GM18505 (cell line): ENCODE results near the gene THBS1.

ENCODE experiments used
- ATAC-seq: cut with Tn5 transposase; IDR thresholded peaks from one replicate; pipeline ENCODE4 v1.9.1; 2021; ENCODE audit not compliant: unreplicated experiment
- POLR2A ChIP-seq: IDR thresholded peaks from 4 replicates; pipeline ENCODE4 v1.6.1; 2011; ENCODE audit warnings: borderline replicate concordance; ENCODE audit not compliant: insufficient read depth, insufficient read length; ENCODE audit errors: extremely low read depth

The THBS1 gene

GRCh38 chr15:39628546-39629257, 47.8 kb downstream of the THBS1 start:
- TF ChIP-seq POLR2A: no peak
- ATAC-seq: no peak

DNA sequence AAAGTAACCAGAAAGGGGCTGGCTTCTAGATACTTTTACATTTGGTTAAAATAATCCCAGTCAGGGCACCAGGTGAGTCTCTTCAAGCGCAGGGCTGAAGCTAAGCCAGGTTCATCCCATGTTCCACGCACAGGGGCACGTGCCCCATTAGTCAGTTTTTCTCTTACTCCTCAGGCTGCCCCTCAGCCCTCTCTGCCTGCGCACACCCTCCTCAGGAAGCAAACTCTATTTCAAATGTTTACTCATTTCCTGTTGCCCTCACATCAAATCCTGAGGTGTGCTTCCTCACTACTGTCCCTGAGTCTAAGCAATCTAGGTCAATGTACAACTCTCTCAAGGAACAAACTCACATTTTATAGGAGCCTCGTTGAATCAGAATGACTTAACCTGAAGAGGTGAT, 48.5 kb downstream of the THBS1 start:
- ATAC-seq: no peak
- TF ChIP-seq POLR2A: no peak

DNA sequence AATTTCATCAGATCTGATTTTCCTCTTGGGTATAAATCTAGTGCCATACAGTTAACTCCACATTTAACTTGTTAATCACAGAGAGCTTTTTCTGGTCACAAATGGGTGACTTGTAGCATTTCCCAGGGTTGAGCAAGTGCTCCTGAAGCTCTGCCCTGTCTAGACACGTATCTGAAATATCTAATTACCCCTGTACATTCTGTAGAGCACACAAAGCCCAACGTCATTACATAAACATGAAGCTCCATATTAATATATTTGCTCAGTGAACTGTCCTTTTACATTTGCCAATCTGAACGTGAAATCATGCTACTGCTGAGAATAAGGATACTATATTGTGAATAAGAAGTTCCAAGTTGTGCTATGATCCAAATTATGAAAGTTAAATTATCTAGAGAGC, 49.0 kb downstream of the THBS1 start:
- ATAC-seq: no peak
- TF ChIP-seq POLR2A: no peak

DNA sequence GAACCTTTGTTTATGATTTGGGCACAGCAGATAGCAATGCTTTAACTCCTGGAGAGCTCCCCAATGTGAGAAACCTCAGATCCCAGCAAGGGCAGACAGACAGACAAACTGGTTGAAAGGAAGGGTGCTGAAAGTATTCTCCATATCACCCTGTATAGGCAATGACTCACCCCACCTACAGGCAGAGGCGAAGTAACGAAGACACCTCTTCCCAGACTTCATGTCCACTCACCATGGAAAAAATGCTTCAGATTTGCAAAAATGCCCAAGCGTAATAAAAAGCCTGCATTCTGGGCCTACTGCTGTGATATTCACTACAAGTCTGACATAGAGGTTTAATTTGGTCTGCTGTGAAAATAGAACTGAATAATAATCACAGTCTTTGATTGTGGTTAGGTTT, 50.5 kb downstream of the THBS1 start:
- no peak for TF ChIP-seq POLR2A
- no peak for ATAC-seq

DNA sequence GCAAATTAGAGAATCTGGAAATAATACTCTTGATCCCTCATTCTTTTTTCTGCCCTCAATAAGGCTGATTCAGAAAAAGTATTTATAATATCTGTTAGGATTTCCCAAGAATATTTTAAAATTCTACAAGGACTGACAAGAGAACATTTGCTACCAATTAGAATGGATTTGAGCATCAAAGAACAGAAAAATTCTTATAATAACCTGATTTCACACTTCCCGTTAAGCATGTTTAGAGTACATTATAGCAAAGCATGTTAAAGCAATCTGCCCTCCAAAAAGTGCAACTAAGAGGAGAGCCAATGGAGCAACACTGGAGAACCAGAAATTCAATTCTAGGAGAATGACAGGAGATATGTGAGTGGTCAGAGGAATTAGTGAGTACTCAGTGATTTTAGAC, 57.2 kb downstream of the THBS1 start:
- TF ChIP-seq POLR2A: no peak
- ATAC-seq: no peak

GRCh38 chr15:39639037-39639436, 58.2 kb downstream of the THBS1 start:
- ATAC-seq: no peak
- no peak for TF ChIP-seq POLR2A

DNA sequence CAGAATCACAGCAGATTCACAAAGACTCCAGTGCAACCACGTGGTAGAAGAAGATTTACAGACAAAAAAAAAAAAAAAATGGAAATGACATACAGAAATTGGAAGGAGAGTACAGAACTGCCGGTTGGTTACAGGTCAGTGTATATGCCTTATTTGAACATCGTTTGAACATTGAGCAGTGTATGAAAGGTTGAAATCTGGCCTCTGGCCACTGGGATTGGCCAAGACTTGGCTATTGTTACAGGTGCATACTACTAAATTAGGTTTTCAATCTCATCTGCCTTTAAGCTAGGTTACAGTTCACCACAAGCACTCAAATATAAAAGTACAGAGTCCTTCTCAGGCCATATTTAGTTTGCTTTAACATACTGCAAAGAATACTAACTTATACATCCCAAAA, 59.8 kb downstream of the THBS1 start:
- ATAC-seq: no peak
- TF ChIP-seq POLR2A: no peak

- ATAC-seq: no peak
- TF ChIP-seq POLR2A: no peak
These were observed 60.5 kb downstream of the THBS1 start for GRCh38 chr15:39641191-39641889.

GRCh38 chr15:39642011-39642640, 61.2 kb downstream of the THBS1 start:
- TF ChIP-seq POLR2A: no peak

DNA sequence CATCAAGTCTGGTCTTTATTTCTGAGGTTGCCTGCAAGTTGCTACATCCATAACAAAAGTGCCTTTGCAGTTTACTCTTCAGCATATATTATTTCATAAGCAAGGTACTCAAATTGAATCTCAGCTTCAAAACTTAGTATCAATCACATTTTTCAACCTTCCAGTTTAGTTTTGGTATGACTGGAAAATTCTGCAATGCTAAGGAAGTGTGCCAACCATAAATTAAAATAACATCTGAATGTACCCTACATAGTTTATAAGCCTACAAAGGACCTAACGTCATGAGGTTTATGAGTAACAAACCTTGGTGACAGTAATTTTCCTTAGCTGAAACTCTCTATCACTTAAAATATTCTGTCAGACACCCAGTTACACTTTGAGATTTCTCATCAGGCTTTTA, 62.8 kb downstream of the THBS1 start:
- no peak for ATAC-seq
- no peak for TF ChIP-seq POLR2A

More at GRCh38 chr15:39642011-39642640, 61.2 kb downstream of the THBS1 start:
- ATAC-seq: no peak

DNA sequence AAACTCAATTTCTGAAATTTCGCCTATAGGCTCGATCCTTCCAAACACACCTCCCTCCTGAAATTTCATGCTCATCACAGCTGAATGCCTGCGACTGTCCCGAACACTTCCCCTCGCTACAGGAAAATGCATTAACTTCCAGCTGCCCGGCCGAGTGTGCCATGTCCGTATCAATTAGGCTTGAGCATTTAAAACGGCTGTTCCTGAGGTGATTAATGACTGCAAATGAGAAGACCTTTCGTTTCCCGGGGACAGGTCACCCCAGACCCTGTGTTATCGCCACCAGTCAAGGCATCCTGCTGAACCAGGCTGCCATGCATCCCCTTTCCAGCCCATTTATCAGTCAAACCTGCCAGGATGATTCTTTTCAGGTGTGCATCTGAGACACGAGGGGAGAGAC, 63.3 kb downstream of the THBS1 start:
- no peak for ATAC-seq
- no peak for TF ChIP-seq POLR2A

GRCh38 chr15:39645138-39645975, 64.5 kb downstream of the THBS1 start:
- TF ChIP-seq POLR2A: no peak
- ATAC-seq: no peak

- ATAC-seq: no peak
- no peak for TF ChIP-seq POLR2A
These were observed 65.0 kb downstream of the THBS1 start for GRCh38 chr15:39645976-39646257.
